Measurements from ENCODE around the gene ANKRD37.

Gene ANKRD37

DNA sequence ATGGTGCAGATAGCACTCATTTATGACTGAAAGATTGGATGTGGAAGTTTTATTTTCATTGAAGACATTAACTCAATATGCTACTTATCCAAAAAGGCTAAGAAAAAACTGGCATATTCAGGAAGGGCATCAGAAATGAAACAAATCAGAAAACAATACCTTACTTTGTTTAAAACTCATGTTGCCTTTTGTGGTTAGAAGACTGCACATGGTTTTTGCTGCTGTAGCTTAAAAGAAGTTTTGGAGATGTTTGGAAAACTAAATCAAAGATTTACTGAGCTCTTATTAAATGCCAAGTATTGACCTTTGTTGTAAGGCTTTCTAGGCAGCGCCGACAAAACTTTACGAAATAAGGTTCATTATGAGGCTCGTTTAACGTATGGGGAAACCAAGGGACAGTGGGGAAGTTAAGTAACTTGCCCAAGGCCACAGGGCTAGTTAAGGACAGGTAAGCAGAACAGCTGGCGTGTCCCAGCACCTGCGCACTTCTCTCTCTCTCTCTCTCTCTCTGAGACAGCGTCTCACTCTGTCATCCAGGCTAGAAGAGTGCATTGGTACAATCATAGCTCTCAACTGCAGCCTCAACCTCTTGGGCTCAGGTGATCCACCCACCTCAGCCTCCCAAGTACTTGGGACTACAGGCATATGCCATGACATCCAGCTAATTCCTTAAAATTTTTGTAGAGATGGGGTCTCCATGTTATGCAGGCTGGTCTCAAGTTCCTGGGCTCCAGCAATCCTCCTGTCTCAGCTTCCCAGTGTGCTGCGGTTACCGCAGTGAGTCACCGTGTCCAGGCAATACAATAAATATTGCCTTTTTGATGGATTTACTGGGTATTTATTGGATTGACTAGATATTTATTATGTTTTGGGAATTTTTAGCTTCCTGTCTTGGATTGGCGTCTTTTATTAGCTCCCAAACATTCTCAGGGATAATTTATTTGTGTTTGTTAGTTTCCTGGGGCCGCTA, 17.0 kb upstream of the ANKRD37 start:
- DNase-seq (ENCODE audit: low read depth in 2 of 2): no peak

DNA sequence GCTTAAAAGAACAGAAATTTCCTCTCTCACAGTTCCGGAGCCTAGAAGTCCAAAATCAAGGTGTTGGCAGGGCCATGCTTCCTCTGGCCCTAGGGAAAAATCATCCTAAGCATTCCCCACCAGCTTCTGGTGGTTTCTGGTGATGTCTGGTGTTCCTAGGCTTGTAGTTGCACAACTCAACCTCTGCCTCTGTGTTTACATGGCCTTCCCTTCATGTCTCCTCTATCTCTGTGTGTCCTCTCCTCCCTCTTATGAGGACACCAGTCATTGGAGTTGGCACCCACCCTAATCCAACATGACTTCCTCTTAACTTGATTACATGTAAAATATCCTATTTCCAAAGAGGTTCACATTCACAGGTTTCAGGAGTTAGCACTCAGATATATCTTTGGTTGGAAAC, 16.3 kb upstream of the ANKRD37 start:
- no peak for DNase-seq (ENCODE audit: low read depth in 2 of 2)

- no peak for DNase-seq (ENCODE audit: low read depth in 2 of 2)
Observed at GRCh38 chr4:185381288-185382196, 15.1 kb upstream of the ANKRD37 start.

GRCh38 chr4:185382754-185383153, 13.9 kb upstream of the ANKRD37 start:
- no peak for DNase-seq (ENCODE audit: low read depth in 2 of 2)

DNA sequence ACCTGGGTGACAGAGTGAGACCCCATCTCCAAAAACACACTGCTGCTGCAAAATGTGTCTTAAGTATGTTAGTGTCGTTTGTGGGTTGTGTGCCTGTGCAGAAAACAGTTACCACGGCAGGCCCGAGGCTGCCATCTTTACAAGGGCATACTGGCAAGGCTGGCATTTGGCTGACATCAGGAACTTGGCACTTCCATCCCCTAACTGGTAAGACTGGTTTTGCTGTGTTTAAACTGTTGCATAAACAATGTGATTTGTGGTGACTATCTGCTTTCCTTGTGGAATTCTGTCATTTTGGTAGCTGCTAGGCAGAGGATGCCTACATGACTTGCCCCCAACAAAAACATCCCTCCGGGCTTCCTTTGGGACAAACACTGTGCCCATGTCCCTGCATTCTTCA, 13.2 kb upstream of the ANKRD37 start:
- no peak for DNase-seq (ENCODE audit: low read depth in 2 of 2)

DNA sequence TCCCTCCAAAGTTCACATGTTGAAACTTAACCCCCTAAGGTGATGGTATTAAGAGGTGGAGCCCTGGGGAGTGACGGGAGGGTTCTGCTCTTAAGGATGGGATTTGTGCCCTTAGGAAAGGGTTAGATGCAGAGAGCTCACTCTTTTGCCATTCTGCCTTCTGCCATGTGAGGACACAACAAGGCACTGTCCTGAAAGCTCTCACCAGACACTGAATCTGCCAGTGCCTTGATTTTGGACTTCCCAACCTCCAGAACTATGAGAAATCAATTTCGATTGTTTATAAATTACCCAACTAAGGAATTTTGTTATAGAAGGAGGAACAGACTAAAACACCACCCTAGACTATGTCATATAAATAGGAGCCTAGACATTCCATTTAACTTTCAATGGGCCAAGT, 12.6 kb upstream of the ANKRD37 start:
- DNase-seq (ENCODE audit: low read depth in 2 of 2): no peak

GRCh38 chr4:185384930-185385331, 11.7 kb upstream of the ANKRD37 start:
- no peak for DNase-seq (ENCODE audit: low read depth in 2 of 2)

DNA sequence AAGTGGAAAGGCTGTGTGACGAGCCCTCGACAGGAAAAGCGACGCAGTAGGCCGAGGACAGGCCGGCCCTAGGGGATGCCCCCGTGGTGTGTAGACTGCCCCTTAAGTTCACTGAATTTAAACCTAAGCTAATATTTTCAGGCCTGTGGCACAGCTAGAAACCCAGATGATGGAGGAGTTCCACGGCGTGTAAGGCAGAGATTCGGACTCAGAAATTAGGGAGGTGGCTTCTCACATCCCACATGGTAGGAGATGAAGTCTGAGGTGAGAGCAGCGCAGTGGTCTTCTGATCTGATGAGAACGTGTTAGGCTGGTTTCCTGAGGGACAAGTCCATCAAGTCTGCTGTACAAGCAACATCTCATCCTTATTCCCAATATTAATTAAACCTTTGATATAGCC, 8.7 kb upstream of the ANKRD37 start:
- DNase-seq (ENCODE audit: low read depth in 2 of 2): no peak

DNA sequence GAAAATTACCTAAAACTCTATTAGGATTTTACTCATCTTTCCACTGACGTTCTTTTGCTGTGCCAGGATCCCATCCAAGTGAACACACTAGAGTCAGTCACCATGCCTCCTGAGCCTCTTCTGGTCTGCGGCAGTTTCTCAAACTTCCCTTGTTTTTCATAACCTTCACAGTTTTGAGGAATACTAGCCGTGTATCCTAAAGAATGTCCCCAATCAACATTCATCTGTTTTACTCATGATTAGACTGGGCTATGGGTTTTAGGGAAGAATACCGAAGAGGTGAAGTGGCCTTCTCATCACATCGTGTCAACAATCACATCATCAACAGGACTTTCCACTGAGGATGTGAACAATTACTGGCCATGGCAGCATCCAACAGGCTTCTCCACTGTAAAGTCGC, 5.7 kb upstream of the ANKRD37 start:
- no peak for DNase-seq (ENCODE audit: low read depth in 2 of 2)

DNA sequence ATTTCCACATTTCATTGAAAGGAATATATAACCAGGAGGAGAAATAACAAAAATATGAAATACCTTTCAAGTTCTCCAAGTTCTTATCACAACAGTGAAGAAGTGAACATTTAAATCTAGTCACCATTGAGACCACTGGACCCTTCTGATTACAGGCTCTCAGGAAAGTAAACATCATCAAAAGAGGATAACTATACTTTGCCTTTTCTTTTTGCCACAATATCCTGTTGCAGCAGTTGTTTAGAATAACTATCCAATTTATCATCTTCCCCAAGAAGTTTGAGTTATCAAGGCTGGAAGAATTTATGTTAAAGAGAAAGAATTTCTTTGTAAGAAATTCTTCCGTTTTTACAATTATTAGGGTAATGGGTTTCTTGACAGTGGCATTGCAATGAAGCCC, 4.5 kb upstream of the ANKRD37 start:
- no peak for DNase-seq (ENCODE audit: low read depth in 2 of 2)

DNA sequence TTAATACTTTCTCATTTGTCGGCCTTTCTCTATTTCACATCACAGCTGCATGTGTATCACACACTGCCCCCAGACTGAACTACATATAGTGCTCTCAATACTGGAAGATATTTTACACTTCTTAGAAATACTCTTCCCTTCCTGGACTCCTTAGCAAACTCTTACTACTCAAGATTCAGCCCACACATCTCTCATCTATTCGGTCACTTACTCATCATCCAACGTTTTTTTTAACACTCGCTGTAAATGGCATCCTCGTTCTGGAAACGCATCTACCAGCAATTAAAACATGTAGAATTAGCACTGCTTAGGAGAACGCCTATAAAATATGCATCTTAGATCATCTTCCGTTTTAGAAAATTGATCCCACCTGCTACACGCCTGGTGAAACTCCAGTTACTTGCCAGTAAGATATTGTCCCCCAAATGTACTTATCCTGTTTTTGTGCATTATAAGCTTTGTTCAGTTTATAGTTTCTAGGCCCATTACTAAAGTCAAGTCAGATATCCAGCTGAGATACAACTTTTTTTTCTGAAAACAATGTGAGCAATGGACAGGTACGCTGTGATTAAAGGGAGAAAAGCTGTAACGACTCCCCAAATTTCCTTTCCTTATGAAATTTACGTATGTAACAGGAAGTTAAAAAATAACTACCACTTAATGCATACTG, 1.9 kb upstream of the ANKRD37 start:
- no peak for DNase-seq (ENCODE audit: low read depth in 2 of 2)

DNA sequence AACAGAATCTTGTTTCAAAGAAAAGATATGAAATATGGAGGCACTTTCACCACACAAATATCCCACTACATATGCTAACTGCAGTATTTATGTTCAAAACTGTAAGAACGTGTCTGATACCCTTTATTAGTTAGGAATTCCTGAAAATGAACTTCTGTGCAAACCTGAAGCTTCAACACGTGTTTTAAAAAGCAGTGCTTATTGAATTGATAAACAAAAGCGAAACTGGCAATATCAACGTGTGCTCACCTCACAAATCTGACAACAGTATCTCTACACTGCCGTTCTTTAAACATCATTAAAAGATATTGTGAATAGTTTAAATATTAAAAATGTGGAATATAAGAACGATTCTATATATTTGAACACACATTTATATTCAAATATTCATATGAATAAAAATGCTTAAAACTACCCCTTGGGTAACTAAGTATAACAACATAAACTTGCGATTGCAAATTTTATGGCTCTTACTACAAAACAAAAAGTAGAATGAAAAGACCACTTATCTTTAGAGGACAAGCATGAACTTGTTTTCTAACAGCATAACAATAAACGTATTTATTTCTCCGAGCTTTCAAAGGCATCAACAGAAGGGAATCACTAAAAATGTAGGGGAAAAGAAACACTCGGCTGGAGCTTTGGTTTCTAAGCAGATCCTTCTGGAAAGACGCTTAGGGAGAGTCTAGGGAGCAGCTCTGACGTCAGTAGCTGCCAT, 1.2 kb upstream of the ANKRD37 start, which contains the start of gene LRP2BP:
TSS of gene LRP2BP (minus strand) at position 687 of the 718 bp plus-strand sequence. CDS start 17,738 bp downstream, outside the sequence.
- DNase-seq (ENCODE audit: low read depth in 2 of 2): no peak

DNA sequence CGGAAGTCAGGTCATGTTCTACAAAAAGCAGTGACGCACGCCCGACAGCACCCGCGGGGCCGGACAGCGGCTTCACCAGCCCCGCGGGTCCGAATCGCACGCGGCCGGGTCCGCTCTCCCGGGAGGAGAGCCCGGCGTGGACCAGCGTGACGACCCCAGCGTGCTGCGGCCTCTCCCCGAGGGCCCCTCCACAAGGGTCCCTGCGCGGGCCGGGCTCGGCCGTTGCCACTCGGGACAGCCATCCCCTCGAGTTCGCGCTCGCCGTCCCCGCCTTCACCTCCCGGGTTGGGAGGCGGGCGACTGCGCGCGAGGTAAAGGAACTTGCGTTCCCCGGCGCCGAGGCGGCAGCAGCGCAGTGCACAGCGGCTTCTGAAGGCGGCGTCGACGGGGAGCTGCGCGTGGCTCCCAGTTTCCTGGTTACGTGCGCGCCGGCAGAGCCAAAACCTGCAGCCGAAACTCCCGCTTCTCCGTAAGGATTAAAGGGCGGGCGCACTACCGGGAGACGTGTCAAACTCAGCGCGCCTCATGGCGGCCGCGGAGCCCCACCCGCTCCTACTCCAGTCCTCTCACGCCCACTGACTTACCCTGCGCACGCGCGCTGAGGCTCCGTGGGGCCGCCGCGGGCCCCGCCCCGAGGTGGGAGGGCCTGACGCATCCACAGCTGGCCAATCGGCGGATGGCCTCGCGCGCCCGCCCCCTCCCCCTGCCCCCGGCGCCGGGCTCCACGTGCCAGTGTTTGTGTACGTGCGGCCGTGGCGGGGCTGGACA, 501 bp upstream of the ANKRD37 start:
- peak; percentile 93 to 95 for DNase-seq (ENCODE audit: low read depth in 2 of 2)

DNA sequence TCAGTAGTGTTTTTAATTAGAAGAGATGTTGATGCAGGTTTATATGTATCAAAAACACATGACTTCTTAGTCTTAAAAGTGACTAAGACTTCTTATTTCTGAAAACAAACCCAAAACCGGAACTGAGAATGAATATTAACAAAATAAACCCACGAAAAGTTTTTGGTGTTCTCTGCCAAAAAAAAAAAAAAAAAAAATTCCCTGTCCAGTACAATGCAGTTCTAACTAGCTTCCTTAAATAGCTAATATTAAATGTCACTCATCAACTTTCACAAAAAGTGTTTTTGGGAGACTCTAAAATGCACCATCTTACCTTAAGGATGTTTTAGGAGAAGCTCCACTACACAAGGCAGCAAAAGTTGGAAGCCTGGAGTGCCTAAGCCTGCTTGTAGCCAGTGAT, 2.0 kb downstream of the ANKRD37 start:
- no peak for DNase-seq (ENCODE audit: low read depth in 2 of 2)

GRCh38 chr4:185399466-185399865, 2.8 kb downstream of the ANKRD37 start:
- DNase-seq (ENCODE audit: low read depth in 2 of 2): no peak

- DNase-seq (ENCODE audit: low read depth in 2 of 2): no peak
Observed at GRCh38 chr4:185404031-185404430, 7.4 kb downstream of the ANKRD37 start.

- DNase-seq (ENCODE audit: low read depth in 2 of 2): no peak
Observed at GRCh38 chr4:185405296-185405999, 8.8 kb downstream of the ANKRD37 start.

GRCh38 chr4:185408432-185408831, 11.8 kb downstream of the ANKRD37 start:
- DNase-seq (ENCODE audit: low read depth in 2 of 2): no peak

DNA sequence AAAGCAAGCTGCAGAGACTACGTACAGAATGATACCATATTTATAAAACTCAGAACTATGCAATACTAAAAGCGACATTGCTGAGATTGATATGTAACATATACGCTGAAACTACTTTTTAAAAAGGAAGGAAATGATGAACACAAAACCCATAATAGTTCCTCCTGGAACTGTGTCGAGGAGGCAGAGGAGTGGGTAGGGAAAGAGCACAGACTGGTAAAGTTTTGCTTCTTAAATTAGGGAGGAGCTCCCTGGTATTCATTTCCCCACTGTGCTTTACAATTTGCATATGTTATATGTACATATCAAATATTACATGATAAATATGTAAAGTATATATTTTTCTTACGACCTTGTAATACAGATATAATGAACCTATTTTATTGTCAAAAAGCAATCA, 15.2 kb downstream of the ANKRD37 start:
- no peak for DNase-seq (ENCODE audit: low read depth in 2 of 2)

- no peak for DNase-seq (ENCODE audit: low read depth in 2 of 2)
Observed at GRCh38 chr4:185412412-185412811, 15.8 kb downstream of the ANKRD37 start.
